ENCODE data around the gene HDAC4.

- TF ChIP-seq YY1 (IDR thresholded peaks at IDR 0.05; ENCODE audit: low read depth): no peak
- no peak for TF ChIP-seq EGR1 (IDR thresholded peaks at IDR 0.05)
- TF ChIP-seq CREB1 (IDR thresholded peaks at IDR 0.05; ENCODE audit: low read depth): no peak
- TF ChIP-seq EP300 (IDR thresholded peaks at IDR 0.05; ENCODE audit: borderline replicate concordance): no peak
- TF ChIP-seq NFIC (IDR thresholded peaks at IDR 0.05): no peak
- no peak for TF ChIP-seq MAX (IDR thresholded peaks at IDR 0.05)
- no peak for TF ChIP-seq RAD21 (IDR thresholded peaks at IDR 0.05; ENCODE audit: low read depth)
- TF ChIP-seq ZBTB7A (IDR thresholded peaks at IDR 0.05; ENCODE audit: low read depth): no peak
- no peak for TF ChIP-seq USF1 (IDR thresholded peaks at IDR 0.05)
- TF ChIP-seq CEBPB (IDR thresholded peaks at IDR 0.05): no peak
- TF ChIP-seq REST (IDR thresholded peaks at IDR 0.05; ENCODE audit: low read depth): no peak
These were observed 15.5 kb downstream of the HDAC4 start for GRCh38 chr2:239385096-239386000.

Measured in Ishikawa (cell line).